Activated CD8-positive, alpha-beta memory T cell treated with anti-CD3 and anti-CD28 coated beads for 36 hours (primary cell): Measurements from ENCODE around the gene ADAMTS8. TPM values are rescaled to one million over a fixed set of nuclear protein-coding genes. Genes with fewer than 3 reads are reported as not detected.

Experiments
- CTCF ChIA-PET: fragments of 350-600 bp; sonication (Branson Sonifier 250); formaldehyde crosslinking; loops from one replicate; lab custom pipeline; 2021; ENCODE audit warnings: antibody characterized with exemption; lab: Charles Lee
- POLR2A ChIA-PET: fragments of 350-600 bp; sonication (Branson Sonifier 250); formaldehyde crosslinking; loops from one replicate; lab custom pipeline; 2021; ENCODE audit warnings: antibody characterized with exemption; lab: Charles Lee
- total RNA-seq, 2 experiments: library from RNA; stranded (reverse); gene quantifications; one replicate each; pipeline ENCODE4 v1.2.3, GENCODE V29; 2021

The ADAMTS8 gene
- total RNA-seq, 2 experiments from 2014 or later = not detected

DNA sequence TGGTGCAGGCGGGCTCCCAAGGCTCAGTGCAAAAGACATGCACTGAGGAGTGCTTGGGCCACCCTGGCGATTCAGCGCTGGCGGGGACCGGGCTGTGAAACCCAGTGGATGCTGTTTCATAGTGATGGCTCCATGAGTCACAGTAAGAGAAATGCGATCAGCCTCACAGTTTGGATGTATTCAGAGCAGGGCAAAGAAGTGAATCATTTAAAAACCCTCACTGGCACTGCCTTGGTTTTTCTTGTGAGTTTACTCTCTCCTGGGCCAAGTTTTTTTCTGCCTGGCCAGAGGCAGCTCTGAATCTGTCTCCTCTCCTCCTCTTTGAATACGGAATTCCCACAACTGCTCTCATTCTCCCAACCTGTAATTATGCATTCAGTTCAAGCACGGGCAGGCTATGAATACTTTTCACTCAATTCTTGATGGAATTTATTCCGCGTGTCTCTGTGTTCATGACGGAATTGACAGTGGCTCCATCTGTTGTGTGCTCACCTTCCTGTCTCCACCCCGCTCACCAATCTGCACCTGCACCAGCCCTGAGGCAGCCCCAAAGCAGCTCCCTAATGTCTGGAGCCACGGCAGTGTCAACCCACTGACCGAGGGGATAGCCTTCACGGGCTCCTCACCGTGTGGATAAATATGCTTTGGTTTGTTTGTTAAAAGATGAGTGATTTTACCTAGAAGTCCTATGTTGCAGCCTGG, 14.9 kb downstream of the ADAMTS8 start:
- CTCF ChIA-PET = interaction anchor here (1.1 kb wide), 1 partner anchor 449 kb away, joined by 3 read pairs; no protein-coding TSS in a partner anchor
- POLR2A ChIA-PET = no interaction called here

DNA sequence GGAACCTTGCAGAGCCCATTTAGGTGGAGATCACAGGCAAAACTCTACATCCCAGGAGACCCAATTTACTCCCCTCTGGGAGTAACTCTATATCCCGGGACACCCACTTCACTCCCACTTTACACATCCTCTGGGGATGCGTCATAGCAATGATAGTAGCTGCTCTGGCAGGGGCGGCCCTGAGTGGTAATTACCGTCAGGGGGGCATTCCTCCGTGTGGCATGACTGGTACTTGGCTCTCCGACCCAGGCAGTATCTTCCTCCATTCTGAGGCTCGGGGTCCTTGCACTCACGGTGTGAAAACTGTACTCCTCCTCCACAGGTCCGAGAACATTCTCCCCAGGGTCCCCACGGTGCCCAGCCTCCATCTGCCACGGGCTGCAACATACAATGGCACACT, 17.2 kb downstream of the ADAMTS8 start:
- ChIA-PET POLR2A (no interaction called here), CTCF (no interaction called here)

DNA sequence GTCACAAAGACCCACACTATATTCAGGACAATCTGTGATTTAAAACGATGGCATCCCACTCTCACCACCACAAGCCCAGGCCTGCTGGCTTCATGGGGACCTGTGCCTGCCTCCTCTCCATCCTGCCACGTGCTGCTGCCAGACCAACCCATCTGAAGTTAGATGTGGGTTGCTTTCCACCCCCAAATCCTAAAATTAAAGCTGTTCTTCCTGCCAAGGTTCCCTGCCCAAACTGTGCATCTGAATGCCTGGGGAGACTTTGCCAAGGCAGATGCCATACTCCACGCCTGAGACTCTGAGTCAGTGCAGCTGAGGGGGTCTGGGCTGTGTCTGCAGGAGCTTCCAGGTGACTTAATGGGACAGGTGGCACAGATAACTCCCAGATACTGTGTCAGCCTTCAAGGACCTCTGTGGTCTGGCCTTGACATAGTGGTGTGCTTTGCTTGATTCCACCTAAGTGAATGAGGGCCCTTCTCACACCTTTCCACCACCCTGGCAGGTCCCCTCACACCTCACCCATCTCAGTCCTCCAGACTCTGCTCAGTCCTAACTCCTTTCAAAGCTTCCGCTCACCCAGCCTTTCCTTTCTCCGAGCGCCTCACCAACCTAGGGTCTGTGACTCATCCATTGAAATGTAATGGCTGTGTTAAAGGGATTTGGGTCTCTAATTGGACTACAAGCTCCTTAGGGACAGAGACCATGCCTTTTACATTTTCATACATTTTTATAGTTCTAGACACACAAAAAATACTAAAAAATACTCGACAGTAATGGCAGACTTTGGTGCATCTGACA, 18.6 kb downstream of the ADAMTS8 start:
- ChIA-PET CTCF (no interaction called here), POLR2A (no interaction called here)

DNA sequence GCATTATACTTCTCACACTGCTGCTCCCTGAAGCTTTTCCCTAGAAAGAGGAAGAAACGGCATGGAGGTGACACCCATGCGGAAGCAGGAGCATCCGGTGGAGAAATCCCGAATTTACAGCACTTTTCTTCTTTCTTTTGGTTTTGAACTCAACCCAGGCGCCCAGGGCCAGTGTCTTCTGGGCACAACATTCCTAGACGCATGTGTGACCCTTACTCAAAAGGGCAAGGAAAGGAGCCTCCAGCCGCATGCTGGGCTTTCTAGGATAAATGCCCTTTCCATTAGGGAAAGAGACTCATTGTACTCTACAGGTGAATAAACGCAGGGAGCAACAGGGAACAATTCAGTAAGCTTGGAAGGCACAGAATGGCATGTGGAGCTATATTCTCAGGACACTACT, 19.5 kb downstream of the ADAMTS8 start:
- ChIA-PET POLR2A (no interaction called here), CTCF (no interaction called here)

DNA sequence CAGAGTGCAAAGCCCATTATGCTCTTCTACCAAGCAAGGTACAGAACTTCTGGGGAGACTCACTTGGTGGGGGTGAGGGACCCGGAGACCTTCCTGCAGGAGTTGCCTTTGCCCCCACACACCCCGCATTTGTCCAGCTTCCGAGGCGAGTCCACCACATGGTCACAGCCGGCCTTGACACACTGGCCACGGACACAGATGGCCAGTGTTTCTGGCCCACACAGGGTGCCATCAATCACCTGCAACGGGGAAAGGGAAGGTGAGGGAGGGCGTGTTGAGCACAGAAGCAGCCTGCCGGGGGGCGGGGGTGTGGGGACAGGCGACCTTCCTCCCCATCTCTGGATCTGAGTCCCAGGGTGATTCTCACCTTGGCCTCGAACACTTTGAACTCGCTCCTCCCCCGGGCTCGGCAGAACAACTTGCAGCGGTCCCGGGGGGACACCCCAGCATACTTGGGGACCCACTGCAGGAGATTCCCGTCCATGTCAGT, 20.0 kb downstream of the ADAMTS8 start:
- CTCF ChIA-PET = no interaction called here

DNA sequence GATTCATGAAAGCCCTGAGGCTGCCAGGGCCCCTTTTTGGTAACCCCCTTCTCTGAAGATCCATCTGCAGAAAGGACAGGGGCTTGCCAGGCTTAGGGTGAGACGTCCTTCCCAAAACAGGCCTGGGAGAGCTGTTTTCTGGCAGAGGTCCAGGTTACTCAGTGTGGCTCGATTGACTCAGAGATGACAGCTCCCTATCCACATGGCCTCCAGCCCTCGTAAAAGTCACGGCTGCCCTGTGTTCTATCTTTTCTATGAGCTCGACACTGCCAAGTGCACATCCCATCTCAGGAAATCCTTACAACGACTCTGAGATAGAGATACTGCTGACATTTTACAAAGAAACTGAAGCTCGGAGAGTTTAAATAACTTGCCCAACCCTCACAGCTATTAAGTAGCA, 20.4 kb downstream of the ADAMTS8 start:
- ChIA-PET CTCF (no interaction called here), POLR2A (no interaction called here)

More for the DNA sequence above, 20.0 kb downstream of the ADAMTS8 start:
- POLR2A ChIA-PET = no interaction called here

DNA sequence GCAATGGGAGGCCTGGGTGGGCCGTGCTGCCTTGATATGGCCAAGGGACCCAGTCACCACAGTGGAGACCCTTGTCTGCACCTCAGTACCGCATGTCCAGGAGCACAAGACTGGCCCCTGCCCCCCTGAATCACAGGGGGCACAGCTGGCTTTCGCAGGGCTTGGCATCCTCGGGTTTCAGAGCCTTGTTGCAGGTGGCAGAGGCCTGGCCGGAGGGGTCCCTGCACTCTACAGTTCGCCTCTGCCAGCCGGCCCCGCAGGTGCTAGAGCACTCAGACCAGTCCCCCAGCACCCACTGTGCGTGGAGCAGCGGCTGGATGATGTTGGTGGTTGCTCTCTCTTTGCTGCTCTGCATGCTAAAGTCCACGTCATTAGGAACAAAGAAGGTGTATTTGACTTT, 23.0 kb downstream of the ADAMTS8 start:
- POLR2A ChIA-PET = no interaction called here
- CTCF ChIA-PET = no interaction called here

DNA sequence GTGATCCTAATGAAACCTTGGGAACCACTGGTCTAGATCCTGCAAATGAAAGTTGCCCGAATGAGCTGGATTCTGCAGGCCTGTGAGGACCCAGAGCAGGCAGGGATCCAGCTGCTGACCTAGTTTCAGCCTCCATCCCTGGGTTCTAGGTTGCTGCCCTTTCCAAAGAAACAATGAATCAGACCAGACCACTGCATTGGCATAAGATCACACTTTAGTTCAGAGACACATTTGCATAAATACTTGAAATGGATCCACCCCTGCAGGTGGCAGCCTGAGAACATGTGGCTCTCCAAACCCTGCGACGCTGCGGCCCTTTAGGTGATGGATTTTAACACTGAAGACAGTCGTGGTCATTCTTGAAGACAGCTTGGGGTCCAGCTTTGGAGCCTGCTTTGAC, 23.7 kb downstream of the ADAMTS8 start:
- ChIA-PET POLR2A (no interaction called here), CTCF (no interaction called here)

DNA sequence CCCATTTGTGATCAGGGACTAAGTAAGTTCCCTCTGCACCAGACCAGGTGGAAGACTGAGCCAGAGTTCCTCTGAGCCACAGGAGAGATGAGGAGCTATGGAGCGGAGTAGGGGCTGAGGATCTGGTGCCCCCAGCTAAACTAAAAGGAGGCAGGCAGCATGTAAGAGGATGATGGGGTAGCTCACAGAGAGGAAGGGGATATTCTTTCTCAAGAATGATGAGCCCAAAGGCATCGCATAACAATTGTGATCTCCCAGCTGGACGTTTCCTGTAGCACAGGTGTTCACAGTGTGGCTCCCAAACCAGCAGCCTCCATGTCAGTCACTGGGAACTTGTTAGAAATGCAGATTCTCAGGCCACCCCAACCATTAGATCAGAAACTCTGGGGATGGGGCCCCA, 24.4 kb downstream of the ADAMTS8 start:
- CTCF ChIA-PET = no interaction called here
- POLR2A ChIA-PET = no interaction called here

DNA sequence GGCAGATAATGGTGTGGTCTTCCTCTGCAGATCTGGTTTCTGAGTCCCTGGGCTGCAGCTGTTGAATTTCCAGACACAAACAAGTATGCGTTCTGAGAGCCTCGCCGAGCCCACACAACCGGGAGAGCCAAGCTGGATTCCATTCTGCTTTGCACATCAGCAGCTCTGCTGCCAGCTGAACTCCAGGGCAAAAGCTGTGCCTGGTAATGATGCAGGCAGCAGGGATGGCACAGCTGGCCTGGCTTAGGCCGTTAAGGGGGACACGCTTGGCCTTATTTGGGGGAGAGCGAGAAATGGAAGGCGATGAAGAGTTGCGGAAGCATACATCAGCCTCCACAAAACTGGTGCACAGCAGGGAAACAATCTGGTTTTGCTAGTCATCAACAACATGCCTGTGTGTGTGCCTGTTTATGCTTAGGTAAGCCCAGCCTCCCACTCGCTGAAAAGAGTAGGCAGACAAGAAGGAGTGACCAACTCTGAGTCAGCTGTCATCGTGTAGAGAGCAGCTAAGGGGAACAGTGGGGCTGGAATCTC, 25.1 kb downstream of the ADAMTS8 start:
- POLR2A ChIA-PET = no interaction called here
- CTCF ChIA-PET = no interaction called here

DNA sequence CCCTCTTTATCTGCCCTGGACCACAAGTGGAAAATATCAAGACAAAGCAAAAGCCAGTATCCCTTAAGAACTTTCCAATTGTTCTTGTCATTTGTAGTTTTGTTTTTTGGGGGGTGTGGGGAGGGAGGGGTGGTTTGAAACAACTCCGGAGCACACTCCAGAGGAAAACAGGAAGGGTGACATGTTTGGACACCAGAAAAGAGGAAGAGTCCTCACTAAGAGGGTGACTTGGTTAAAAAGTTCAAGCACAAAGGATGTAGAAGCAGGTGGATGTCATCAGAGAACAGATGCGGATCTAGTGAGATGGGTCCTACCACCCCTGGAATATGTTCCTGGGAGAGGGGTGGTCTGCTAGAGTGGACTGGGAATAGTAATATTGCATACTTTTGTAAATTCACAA, 25.8 kb downstream of the ADAMTS8 start:
- ChIA-PET CTCF (no interaction called here), POLR2A (interaction anchor here (0.6 kb wide), 1 partner anchor 704 kb away, joined by 3 read pairs; no protein-coding TSS in a partner anchor)

DNA sequence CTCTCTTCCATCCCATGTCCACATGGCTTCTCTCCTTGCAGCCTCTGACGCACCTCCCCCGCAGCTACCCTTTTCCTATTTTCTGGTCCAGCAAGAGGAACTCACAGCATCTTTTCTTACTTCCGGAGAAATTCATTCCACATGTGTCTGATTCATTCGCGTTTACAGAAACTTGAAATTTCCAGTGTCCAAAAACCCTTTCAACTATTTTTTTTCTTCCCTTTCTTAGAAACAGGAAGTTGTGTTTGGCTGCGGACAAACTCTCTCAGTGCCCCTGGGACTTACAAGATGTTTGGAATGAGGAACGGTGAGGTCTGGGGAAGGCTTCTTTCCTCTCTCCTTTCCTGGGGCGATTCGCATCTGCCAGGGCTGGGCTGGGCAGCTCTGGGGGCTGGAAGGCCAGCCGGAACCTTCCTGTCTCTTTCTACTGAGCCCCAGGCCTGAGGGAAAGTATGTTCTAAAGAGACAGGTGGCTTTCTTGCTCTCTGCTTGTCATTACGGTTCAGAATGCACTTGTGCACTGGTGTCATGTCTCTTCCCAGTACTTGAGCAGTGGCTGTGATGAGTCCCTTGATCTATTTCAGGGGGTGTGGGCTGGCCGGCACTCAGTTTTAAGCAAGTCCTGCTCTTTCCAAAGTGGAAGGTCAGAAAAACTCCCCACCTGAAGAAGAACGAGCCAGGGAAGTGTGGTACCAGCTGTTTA, 27.5 kb downstream of the ADAMTS8 start:
- CTCF ChIA-PET = no interaction called here
- POLR2A ChIA-PET = no interaction called here

DNA sequence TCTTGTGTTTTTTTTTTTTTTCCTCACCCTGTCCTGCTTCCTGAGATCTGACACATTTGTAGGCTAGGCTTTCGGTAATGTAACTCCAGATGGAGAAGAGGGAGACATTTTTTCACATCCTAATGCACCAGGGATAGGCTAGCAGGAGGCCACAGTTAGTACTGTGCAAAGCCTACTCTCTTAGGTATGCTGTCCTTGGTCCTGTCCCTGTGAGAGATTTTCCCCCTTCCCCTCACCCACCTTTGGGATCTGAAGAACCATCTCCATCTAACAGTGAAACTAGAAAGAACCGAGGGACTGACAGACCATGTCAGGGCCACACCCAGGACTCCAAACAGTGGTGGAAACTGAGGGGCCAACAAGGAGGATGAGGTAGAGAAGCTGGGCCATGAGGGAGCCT, 29.2 kb downstream of the ADAMTS8 start:
- POLR2A ChIA-PET = no interaction called here
- CTCF ChIA-PET = interaction anchor here (0.7 to 0.9 kb wide), 2 partner anchors 9 kb away, joined by 3 read pairs; no protein-coding TSS in a partner anchor

DNA sequence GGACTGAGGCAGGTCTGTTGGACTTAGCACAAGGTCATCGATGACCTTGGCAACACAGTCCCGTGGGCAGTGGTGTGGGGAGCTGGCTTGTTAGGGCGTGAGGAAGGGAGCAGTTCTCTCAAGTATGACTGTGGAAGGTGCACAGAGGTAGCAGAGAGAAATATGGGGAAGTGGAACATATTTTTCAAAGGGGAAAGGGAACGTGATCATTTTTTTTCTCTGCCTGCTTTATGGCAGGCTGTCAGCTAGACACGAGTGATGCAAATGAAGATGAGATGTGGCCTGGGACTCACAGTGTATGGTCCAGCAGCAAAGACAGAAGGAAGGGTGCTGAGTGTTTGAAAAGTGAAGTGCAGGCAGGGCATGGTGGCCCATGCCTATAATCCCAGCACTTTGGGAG, 30.6 kb downstream of the ADAMTS8 start:
- ChIA-PET POLR2A (no interaction called here), CTCF (no interaction called here)

DNA sequence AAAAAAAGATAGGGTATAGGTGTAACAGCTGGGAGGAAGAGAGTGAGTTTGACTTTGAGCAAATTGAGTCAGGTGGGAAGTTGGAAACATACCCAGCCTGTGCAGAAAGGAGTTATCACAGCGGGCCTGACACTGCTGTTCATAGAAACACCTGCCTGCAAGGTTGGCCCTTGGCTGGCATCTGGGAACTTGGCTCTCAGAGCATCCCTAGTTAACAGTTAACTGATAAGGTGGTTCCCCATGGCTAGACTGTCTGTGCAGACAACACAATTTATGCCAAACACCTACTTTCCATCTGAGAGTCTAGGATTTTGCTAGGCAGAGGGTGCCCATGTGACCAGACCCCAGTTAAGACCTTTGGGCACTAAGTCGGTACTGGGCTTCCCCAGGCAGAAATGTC, 31.4 kb downstream of the ADAMTS8 start:
- POLR2A ChIA-PET = no interaction called here
- CTCF ChIA-PET = no interaction called here

DNA sequence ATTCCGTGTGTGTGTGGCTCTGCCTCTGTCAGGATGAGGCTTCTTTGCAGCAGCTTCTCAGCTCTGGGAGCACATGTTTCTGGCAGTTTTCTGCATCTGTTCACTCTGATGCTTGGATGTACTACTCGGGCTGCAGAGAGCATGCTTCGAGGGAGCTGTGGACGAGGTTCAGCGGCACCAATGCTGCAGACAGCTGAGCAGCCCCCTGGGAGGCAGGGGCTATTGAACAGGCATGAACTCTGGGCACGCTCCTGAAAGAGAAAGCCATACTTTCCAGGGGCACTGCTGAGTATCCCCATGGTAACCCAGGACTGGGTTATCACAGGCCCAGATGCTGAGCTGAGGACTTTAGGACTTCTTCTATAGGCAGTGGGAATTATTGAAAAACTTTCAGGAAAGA, 33.8 kb downstream of the ADAMTS8 start:
- POLR2A ChIA-PET = no interaction called here
- CTCF ChIA-PET = interaction anchor here (2.2 kb wide), 1 partner anchor 40 kb away, joined by 4 read pairs; no protein-coding TSS in a partner anchor

DNA sequence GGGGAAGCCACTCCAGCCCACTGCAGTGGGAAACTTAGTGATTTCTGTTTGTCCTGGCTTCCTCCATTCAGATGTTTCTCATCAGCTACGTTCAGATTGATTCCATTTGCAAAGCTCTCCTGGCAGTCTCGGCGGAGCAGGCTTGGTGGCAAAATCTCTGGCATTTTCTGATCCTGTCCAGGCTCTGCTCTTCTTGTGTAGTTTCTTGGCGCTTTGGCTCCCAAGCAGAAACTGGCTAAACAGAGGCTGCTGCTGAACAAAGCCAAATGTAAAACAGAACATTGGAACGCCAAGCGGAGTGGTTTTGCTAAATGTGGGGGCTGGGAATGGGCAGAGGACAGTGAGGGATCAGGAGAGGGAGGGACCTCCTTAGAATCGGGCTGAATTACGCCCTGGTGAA, 36.7 kb downstream of the ADAMTS8 start:
- POLR2A ChIA-PET = no interaction called here
- CTCF ChIA-PET = interaction anchor here (1.1 kb wide), 1 partner anchor 39 kb away, joined by 3 read pairs; no protein-coding TSS in a partner anchor

DNA sequence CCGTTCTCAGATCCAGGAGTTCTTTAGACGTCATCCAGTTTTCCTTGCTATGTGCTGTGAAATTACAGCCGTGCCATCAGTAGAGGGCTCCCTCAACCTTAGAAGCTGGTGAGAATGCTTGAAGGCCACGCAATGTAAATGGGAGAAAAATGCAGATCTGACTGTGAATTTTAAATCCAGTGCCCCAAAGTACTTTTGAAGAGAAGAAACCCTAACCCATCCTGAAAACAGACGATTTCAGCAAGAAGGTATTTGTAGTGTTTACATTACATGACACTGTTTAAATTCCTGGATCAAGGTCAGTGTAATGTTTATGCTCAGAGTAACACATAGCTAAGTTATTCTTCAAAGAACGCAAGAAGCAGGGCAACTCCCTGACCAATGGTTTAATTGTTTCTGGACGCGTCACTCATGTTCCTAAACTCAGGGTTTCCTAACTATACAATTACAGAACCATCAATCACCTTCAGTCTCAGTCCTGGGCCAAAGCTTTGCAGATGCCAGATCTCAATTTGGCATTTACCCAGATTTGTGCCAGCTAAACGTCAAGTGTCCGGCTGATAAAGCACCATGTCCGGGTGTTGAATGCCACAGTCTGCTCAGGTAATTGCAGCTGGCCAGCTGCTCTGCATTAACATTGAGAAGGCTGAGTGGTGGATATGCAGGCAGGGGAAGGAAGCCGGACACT, 38.2 kb downstream of the ADAMTS8 start:
- POLR2A ChIA-PET = no interaction called here

DNA sequence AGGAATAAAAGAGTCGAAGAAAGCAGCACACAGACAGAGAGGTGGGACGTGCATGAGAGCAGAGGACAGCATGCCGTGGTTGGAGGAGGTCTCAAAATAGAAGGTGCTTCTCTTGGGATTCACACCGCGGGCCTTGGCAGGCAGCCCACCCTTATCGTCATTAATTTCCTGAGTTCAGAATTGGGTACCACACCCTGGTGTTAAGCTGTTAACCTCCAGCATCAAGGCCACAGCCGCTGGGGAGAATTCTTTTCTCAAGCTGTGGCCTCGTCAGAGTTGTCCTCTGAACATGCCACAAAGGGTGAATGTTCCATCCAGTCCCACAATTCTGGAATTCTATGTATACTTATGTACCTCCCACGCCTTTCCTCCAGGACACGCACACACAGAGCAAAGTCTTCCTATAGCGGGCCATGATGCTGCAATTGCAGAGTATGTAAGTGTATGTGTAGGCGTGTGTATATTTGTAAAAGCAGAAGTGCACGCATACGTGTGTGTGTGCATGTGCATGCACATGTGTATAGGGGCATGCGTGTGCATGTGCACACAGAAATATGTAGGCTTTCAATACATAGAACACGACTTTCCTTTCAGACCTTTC, 39.0 kb downstream of the ADAMTS8 start:
- ChIA-PET POLR2A (no interaction called here), CTCF (interaction anchor here (1.0 kb wide), 2 partner anchors 10 to 44 kb away, joined by 3 read pairs; no protein-coding TSS in a partner anchor)

More for the DNA sequence above, 38.2 kb downstream of the ADAMTS8 start:
- CTCF ChIA-PET = interaction anchor here (0.6 to 1.0 kb wide), 3 partner anchors 9 to 43 kb away, joined by 3 read pairs; no protein-coding TSS in a partner anchor
